Gastrocnemius medialis (tissue), 4 donors: Measurements from ENCODE around the gene SH2B3. TPM values are rescaled to one million over a fixed set of nuclear protein-coding genes. Genes with fewer than 3 reads are reported as not detected.
A peak's percentile ranks its signal among the peaks of the same experiment; 100 is the strongest.

Source experiments
- ATAC-seq, 2 donors: fragments of 150-250 bp; one replicate each; pipeline ENCODE4 v1.9.1; 2016
- DNase-seq, 2 donors: peaks; one replicate each; pipeline ENCODE4 v3.0.0-alpha.2; 2019
- H3K27ac ChIP-seq, 4 donors: fragments of 200-600 bp; sonication (generic); 1 replicate in 1 of 4; 2 replicates in 3 of 4; pipeline ENCODE4 v1.5.1; 2016 to 2018; ENCODE audit warnings: mild to moderate bottlenecking in 2 of 4, moderate library complexity in 1 of 4
- H3K27me3 ChIP-seq, 3 donors: fragments of 200-600 bp; sonication (generic) in 2 of 3; 1 replicate in 1 of 3; 2 replicates in 2 of 3; pipeline versions ENCODE4 v1.5.1 to v1.6.0; 2016 to 2019; ENCODE audit warnings: mild to moderate bottlenecking in 1 of 3, moderate library complexity in 1 of 3
- H3K36me3 ChIP-seq, 2 donors: fragments of 200-600 bp; sonication (generic) in 1 of 2; one replicate each; pipeline ENCODE4 v1.5.1; 2017 to 2018
- H3K4me1 ChIP-seq, 2 donors: fragments of 200-600 bp; sonication (generic) in 1 of 2; one replicate each; pipeline ENCODE4 v1.5.1; 2016 to 2017; ENCODE audit warnings: mild to moderate bottlenecking in 2 of 2
- H3K4me3 ChIP-seq, 4 donors: fragments of 200-600 bp; sonication (generic) in 3 of 4; 1 replicate in 1 of 4; 2 replicates in 3 of 4; pipeline ENCODE4 v1.5.1; 2016 to 2019; ENCODE audit warnings: mild to moderate bottlenecking in 2 of 4
- H3K9me3 ChIP-seq, 3 donors: fragments of 200-600 bp; sonication (generic) in 2 of 3; 1 replicate in 1 of 3; 2 replicates in 2 of 3; pipeline ENCODE4 v1.5.1; 2016 to 2019
- CTCF ChIP-seq, 5 experiments: fragments of 450-650 bp in 3 of 5; fragments of 200-600 bp in 2 of 5; sonication (generic) in 2 of 5; IDR thresholded peaks in 4 of 5; conservative IDR thresholded peaks in 1 of 5; 1 replicate in 4 of 5; 2 replicates in 1 of 5; pipeline ENCODE4 v1.5.1; 2016 to 2019; ENCODE audit warnings: antibody characterized with exemption in 5 of 5, mild to moderate bottlenecking in 3 of 5, moderate library complexity in 3 of 5
- POLR2A ChIP-seq, 2 donors: fragments of 450-650 bp; IDR thresholded peaks; one replicate each; pipeline ENCODE4 v1.6.1; 2017; ENCODE audit warnings: antibody characterized with exemption in 2 of 2, mild to moderate bottlenecking in 2 of 2, moderate library complexity in 2 of 2
- in situ Hi-C, 4 donors: fragments of 200-750 bp; cut with MboI; loops; one replicate each; pipeline versions ENCODE4 v1.15.0 to v1.8.0; 2017; ENCODE audit warnings: low sequenced_read_pairs in 4 of 4
- intact Hi-C: fragments of 100-400 bp; cut with DNase I; formaldehyde crosslinking; loops from one replicate; pipeline ENCODE4 v1.15.1; 2023; ENCODE audit warnings: low total_unique reads
- total RNA-seq, 4 donors: library from RNA; depleted of rRNA; stranded (reverse); fragments of >200 nt; gene quantifications; one replicate each; pipeline versions ENCODE4 v1.1.0 to v1.2.3, GENCODE V29; 2016

SH2B3 gene
- total RNA-seq, 4 donors from 2014 or later = 10.4 to 20.0 (median 15.5) TPM

DNA sequence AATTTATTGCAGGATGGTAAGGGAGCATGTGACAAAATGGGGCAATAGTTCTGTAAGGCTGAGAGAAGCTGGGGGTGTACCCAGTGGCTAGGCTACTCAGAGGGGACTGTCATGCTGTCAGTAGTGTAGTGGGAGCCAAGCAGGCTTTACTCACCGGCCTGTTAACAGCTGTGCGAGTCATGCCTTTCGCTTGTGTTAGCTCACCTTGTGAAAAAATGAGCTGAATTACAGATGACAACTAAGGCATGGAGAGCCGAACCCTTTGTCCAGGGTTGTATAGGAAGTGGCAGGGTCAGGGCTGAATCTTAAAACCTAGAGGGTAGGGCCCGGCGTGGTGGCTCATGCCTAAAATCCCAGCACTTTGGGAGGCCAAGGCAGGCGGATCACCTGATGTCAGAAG lies 37.9 kb downstream of the SH2B3 start:
- in situ Hi-C loops = no loop called here
- peak in 1 of 2 donors; percentile 45 for DNase-seq
- ATAC-seq = peak; percentile 14 to 32
- Histone ChIP-seq H3K27me3 (no peaks in the 10 kb centered on the region), H3K36me3 (peaks cover 0 to 12% of the 10 kb centered on the region in 2 donors), H3K4me3 (no peak overlapping the region), H3K9me3 (no peaks in the 10 kb centered on the region), H3K4me1 (peaks cover 58 to 61% of the 10 kb centered on the region in 2 donors), H3K27ac (peak overlapping the region; percentile 69 to 87 (median 73))
- TF ChIP-seq CTCF (IDR thresholded peaks at IDR 0.05 in 4 of 5, conservative IDR thresholded peaks at IDR 0.05 in 1 of 5) (no peak), POLR2A (IDR thresholded peaks at IDR 0.05) (no peak)
- intact Hi-C loops = no loop called here

GRCh38 chr12:111444314-111444924 lies 38.7 kb downstream of the SH2B3 start:
- peaks cover 0 to 12% of the 10 kb centered on the region in 2 donors for H3K36me3 ChIP-seq
- H3K4me3 ChIP-seq = no peak overlapping the region
- no peaks in the 10 kb centered on the region for H3K27me3 ChIP-seq
- ATAC-seq (no peak), DNase-seq (no peak)
- TF ChIP-seq POLR2A (IDR thresholded peaks at IDR 0.05) (no peak), CTCF (IDR thresholded peaks at IDR 0.05 in 4 of 5, conservative IDR thresholded peaks at IDR 0.05 in 1 of 5) (no peak)
- in situ Hi-C loops = no loop called here
- intact Hi-C loops = no loop called here
- H3K27ac ChIP-seq = peak overlapping the region; percentile 69 to 87 (median 73)
- H3K9me3 ChIP-seq = no peaks in the 10 kb centered on the region
- peaks cover 62 to 65% of the 10 kb centered on the region in 2 donors for H3K4me1 ChIP-seq

DNA sequence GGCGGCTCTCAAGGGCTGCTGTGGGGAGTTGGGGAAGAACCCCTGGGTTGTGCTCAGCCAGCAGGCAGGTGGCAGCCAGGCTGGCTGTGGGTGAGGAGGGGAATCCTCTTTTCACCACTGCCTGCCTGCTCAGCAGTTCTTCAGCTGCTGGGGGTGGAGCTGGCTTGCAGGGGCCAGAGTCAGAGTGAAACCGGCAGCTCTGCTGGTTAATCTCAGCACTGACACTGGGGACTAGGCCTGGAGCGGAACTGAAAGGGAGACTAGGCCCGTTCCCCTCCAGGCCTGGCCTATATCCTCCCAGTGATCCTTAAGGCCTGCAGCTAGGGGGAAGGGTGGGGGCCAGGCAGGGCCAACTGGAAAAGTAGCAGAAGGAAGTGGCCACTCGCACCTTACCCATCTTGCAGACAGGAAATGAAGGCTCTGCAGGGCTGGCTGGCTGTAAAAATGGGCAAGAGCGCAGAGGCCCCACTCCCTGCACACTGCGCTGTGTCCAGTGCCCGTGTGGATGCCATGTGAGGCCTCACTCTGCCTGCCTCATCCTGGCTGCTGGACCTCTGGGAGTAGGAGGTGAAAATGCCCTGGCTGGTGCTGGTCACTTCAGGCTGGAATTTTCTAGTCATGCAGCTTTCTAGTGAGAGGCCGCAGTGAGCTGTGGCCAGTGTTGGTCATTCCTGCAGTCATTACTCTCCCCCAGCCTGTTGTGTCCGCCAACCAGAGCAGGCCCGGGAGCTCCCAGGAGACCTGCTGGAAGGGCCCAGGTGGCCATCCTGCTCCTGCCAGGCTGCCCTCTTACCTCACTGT lies 39.4 kb downstream of the SH2B3 start:
- in situ Hi-C loops = loop anchor here in 1 of 4 donors (5.0 kb wide), 1 partner anchor 48 kb away; no protein-coding TSS in a partner anchor
- peak in 1 of 2 donors; percentile 24 for ATAC-seq

More for the DNA sequence above, 39.4 kb downstream of the SH2B3 start:
- H3K27ac ChIP-seq = peak overlapping the region; percentile 69 to 87 (median 73)
- H3K27me3 ChIP-seq = no peaks in the 10 kb centered on the region
- no peak overlapping the region for H3K4me3 ChIP-seq
- DNase-seq = peak; percentile 45 to 67
- no peak for TF ChIP-seq CTCF (IDR thresholded peaks at IDR 0.05 in 4 of 5, conservative IDR thresholded peaks at IDR 0.05 in 1 of 5)
- TF ChIP-seq POLR2A (IDR thresholded peaks at IDR 0.05) = no peak
- H3K4me1 ChIP-seq = peaks cover 66 to 69% of the 10 kb centered on the region in 2 donors
- peaks cover 0 to 12% of the 10 kb centered on the region in 2 donors for H3K36me3 ChIP-seq
- intact Hi-C loops = no loop called here
- no peaks in the 10 kb centered on the region for H3K9me3 ChIP-seq
